H1 (cell line): ENCODE measurements around the gene LRRC74A.

Experiments
- CTCF ChIP-seq, 3 experiments: IDR thresholded peaks; 1 replicate in 2 of 3; 2 replicates in 1 of 3; pipeline versions ENCODE4 v1.5.1 to v1.6.1; 2011; ENCODE audit warnings: low read length in 3 of 3, mild to moderate bottlenecking in 3 of 3, inconsistent platforms in 2 of 3, low read depth in 1 of 3, moderate library complexity in 1 of 3; ENCODE audit not compliant: insufficient read depth in 1 of 3; ENCODE audit errors: control extremely low read depth in 1 of 3
- EGR1 ChIP-seq: IDR thresholded peaks from 2 replicates; pipeline ENCODE4 v1.6.1; 2011; ENCODE audit warnings: low read depth, low read length, borderline replicate concordance
- EP300 ChIP-seq, 2 experiments: IDR thresholded peaks; 1 replicate in 1 of 2; 2 replicates in 1 of 2; pipeline ENCODE4 v1.6.1; 2011 to 2012; ENCODE audit warnings: low read depth in 2 of 2, low read length in 2 of 2, mild to moderate bottlenecking in 2 of 2, borderline replicate concordance in 1 of 2, inconsistent platforms in 1 of 2, moderate library complexity in 1 of 2
- USF2 ChIP-seq: IDR thresholded peaks from 2 replicates; pipeline ENCODE4 v1.6.1; 2011; ENCODE audit warnings: low read length, improper control_type of control experiment
- ZNF274 ChIP-seq: IDR thresholded peaks from 2 replicates; pipeline ENCODE4 v1.7.0; 2012; ENCODE audit warnings: low read length, borderline replicate concordance; ENCODE audit errors: extremely low read depth

- TF ChIP-seq CTCF (IDR thresholded peaks at IDR 0.05; ENCODE audit: control extremely low read depth in 1 of 3, insufficient read depth in 1 of 3, low read depth in 1 of 3, low read length in 3 of 3), result no peak
- no peak for TF ChIP-seq EP300 (IDR thresholded peaks at IDR 0.05; ENCODE audit: borderline replicate concordance in 1 of 2, low read depth in 2 of 2, low read length in 2 of 2)
- TF ChIP-seq ZNF274, result no peak
- no peak for TF ChIP-seq USF2
- TF ChIP-seq EGR1, result no peak
These were observed 83.1 kb downstream of the LRRC74A start for GRCh38 chr14:76909266-76909665.
